ENCODE measurements around the gene TSPY4. TPM values are rescaled to one million over a fixed set of nuclear protein-coding genes. Genes with fewer than 3 reads are reported as not detected.

TSPY4 gene, protein sequence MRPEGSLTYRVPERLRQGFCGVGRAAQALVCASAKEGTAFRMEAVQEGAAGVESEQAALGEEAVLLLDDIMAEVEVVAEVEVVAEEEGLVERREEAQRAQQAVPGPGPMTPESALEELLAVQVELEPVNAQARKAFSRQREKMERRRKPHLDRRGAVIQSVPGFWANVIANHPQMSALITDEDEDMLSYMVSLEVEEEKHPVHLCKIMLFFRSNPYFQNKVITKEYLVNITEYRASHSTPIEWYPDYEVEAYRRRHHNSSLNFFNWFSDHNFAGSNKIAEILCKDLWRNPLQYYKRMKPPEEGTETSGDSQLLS
- not detected in 2 replicates for total RNA-seq (2014; rRNA removed; shearing (Covaris generic))

DNA sequence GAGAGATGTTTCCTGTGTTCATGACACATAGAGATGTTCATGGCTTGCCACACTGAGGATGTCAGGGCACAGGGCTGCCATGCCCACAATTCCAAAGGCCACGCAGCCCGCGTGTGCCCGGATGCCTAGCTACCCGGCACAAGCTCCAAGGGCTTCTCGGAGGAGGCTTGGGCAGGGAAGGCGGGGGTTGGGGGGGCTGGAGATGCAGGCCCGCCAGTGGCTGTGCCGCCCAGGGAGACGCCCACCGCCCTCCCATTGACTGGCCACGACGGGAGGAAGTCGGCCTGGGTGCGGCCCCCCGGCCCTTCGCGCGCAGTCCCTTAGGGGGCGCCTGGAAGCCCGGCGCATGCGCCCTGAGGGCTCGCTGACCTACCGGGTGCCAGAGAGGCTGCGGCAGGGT is at the start of gene TSPY4:
TSS of gene TSPY4 (plus strand) at position 301 of the 400 bp plus-strand sequence. CDS start at position 347, 46 bp downstream.

GRCh38 chrY:9357497-9357896 is 20.2 kb downstream of the TSPY4 start, which contains the start of gene TSPY8:
Gene TSPY8 (plus strand): TSS chrY:9357797. CDS start chrY:9357843, 46 bp downstream.

Small RNA genes lying within 50 kb of the gene (small RNA-seq; reads per million reads assigned to genes)
- not detected for gene AC006158.1

Other genes starting within 250 kb of the TSPY4 start
- not detected in 2 replicates for gene TSPY8, start 20.3 kb downstream of the TSPY4 start, total RNA-seq (2014; rRNA removed; shearing (Covaris generic))
- not detected in 2 replicates for gene TSPY3, start 61.0 kb downstream of the TSPY4 start, total RNA-seq (2014; rRNA removed; shearing (Covaris generic))
- not detected in 2 replicates for gene TSPY1, start 129.5 kb downstream of the TSPY4 start, total RNA-seq (2014; rRNA removed; shearing (Covaris generic))
- gene TSPY9, start 149.8 kb downstream of the TSPY4 start, total RNA-seq (2014; rRNA removed; shearing (Covaris generic)) = not detected in 2 replicates
- gene TSPY10, start 190.4 kb downstream of the TSPY4 start, total RNA-seq (2014; rRNA removed; shearing (Covaris generic)) = not detected in 2 replicates

Measured in A375 (cell line).